HCT116 (cell line): Measurements from ENCODE around the gene SNX8. TPM values are rescaled to one million over a fixed set of nuclear protein-coding genes. Genes with fewer than 3 reads are reported as not detected.

Source experiments
- ATAC-seq: fragments of 200-7000 bp; cut with Tn5 transposase; 2 replicates; pipeline ENCODE4 v1.9.1; 2020; ENCODE audit warnings: mild to moderate bottlenecking, moderate library complexity
- BruUV-seq: library from RNA; stranded (reverse); fragments of 400-500 nt; replicated peaks from 2 replicates; lab custom pipeline; 2021; lab: Mats Ljungman, UMichigan
- CTCF ChIA-PET: fragments of 300-600 bp; sonication (Branson Sonifier 250); formaldehyde crosslinking; loops from one replicate; lab custom pipeline; 2021; ENCODE audit warnings: antibody characterized with exemption; lab: Charles Lee
- POLR2A ChIA-PET: fragments of 300-600, 350-600 bp; sonication (Branson Sonifier 250); formaldehyde crosslinking; loops from one replicate; lab custom pipeline; 2021; ENCODE audit warnings: antibody characterized with exemption; lab: Charles Lee
- RAD21 ChIA-PET, 2 experiments: fragments of 300-600 bp; sonication (Branson Sonifier 250); formaldehyde crosslinking; loops; one replicate each; lab custom pipeline; 2023; ENCODE audit warnings: low total read pairs in 2 of 2; ENCODE audit not compliant: uncharacterized antibody in 2 of 2, unreplicated experiment in 2 of 2, low non-redundant PET in 1 of 2; lab: Charles Lee
- DNase-seq: peaks from one replicate; pipeline ENCODE4 v3.0.0-alpha.2; 2010; ENCODE audit warnings: low read depth, low spot score
- H2AFZ ChIP-seq: fragments of 200-600 bp; shearing (Covaris generic), sonication (generic); 2 replicates; pipeline ENCODE4 v1.6.1; 2017; ENCODE audit warnings: low read depth, mixed run types, mixed read lengths, antibody characterized with exemption, low read length; ENCODE audit not compliant: poor library complexity, severe bottlenecking
- H3K27ac ChIP-seq: 2 replicates; pipeline ENCODE4 v1.5.1; 2012; ENCODE audit warnings: low read depth, low read length
- H3K27me3 ChIP-seq: fragments of 200-600 bp; sonication (generic); 2 replicates; pipeline ENCODE4 v1.6.1; 2016; ENCODE audit warnings: mixed run types, low read length, mixed read lengths; ENCODE audit not compliant: insufficient read depth
- H3K36me3 ChIP-seq, 2 experiments: fragments of 200-500 bp in 1 of 2; fragments of 200-600 bp in 1 of 2; sonication (Bioruptor generic) in 1 of 2; sonication (generic) in 1 of 2; 2 replicates each; pipeline versions ENCODE4 v1.5.1 to v1.6.1; 2014 to 2016; ENCODE audit warnings: low read length in 2 of 2, inconsistent platforms in 1 of 2, mixed read lengths in 1 of 2, mixed run types in 1 of 2; ENCODE audit not compliant: insufficient read depth in 2 of 2, control insufficient read depth in 1 of 2
- H3K4me1 ChIP-seq, 2 experiments: fragments of 200-600 bp in 1 of 2; sonication (generic) in 1 of 2; 2 replicates each; pipeline versions ENCODE4 v1.5.1 to v1.6.1; 2012 to 2017; ENCODE audit warnings: low read length in 2 of 2, inconsistent platforms in 1 of 2, mild to moderate bottlenecking in 1 of 2, mixed read lengths in 1 of 2, mixed run types in 1 of 2, moderate library complexity in 1 of 2; ENCODE audit not compliant: insufficient read depth in 2 of 2, control insufficient read depth in 1 of 2
- H3K4me2 ChIP-seq: fragments of 200-600 bp; sonication (generic); 2 replicates; pipeline ENCODE4 v1.6.1; 2017; ENCODE audit warnings: mixed run types, low read length, mixed read lengths
- H3K4me3 ChIP-seq, 2 experiments: fragments of 200-600 bp in 1 of 2; sonication (generic) in 1 of 2; replicated peaks in 1 of 2; 2 replicates each; pipeline ENCODE4 v1.5.1; 2011 to 2016; ENCODE audit warnings: low read length in 2 of 2, control low read depth in 1 of 2, low read depth in 1 of 2, mild to moderate bottlenecking in 1 of 2, mixed read lengths in 1 of 2, mixed run types in 1 of 2
- H3K79me2 ChIP-seq: fragments of 200-600 bp; sonication (generic); 2 replicates; pipeline ENCODE4 v1.6.1; 2017; ENCODE audit warnings: mild to moderate bottlenecking, mixed run types, low read length, moderate library complexity, mixed read lengths; ENCODE audit not compliant: insufficient read depth
- H3K9ac ChIP-seq: fragments of 200-600 bp; sonication (generic); 2 replicates; pipeline ENCODE4 v1.6.1; 2016; ENCODE audit warnings: low read length, mixed read lengths
- H3K9me2 ChIP-seq: fragments of 200-600 bp; sonication (generic), shearing (Covaris generic); 2 replicates; pipeline ENCODE4 v1.6.1; 2017; ENCODE audit warnings: mixed run types, mild to moderate bottlenecking, moderate library complexity; ENCODE audit not compliant: insufficient read depth
- H3K9me3 ChIP-seq, 2 experiments: fragments of 200-500 bp in 1 of 2; fragments of 200-600 bp in 1 of 2; sonication (Bioruptor generic) in 1 of 2; sonication (generic) in 1 of 2; 2 replicates each; pipeline ENCODE4 v1.6.1; 2014 to 2017; ENCODE audit warnings: low read length in 2 of 2, mixed read lengths in 2 of 2, inconsistent platforms in 1 of 2, low read depth in 1 of 2, mild to moderate bottlenecking in 1 of 2, mixed run types in 1 of 2, moderate library complexity in 1 of 2; ENCODE audit not compliant: control insufficient read depth in 1 of 2, insufficient read depth in 1 of 2
- H4K20me1 ChIP-seq: fragments of 200-600 bp; sonication (generic), shearing (Covaris generic); 2 replicates; pipeline ENCODE4 v1.6.1; 2017; ENCODE audit warnings: mixed run types, mild to moderate bottlenecking, moderate library complexity; ENCODE audit not compliant: insufficient read depth
- CBX3 ChIP-seq: IDR thresholded peaks from 2 replicates; pipeline ENCODE4 v1.6.1; 2012; ENCODE audit warnings: low read depth
- CEBPB ChIP-seq: IDR thresholded peaks from 2 replicates; pipeline ENCODE4 v1.6.1; 2012; ENCODE audit warnings: low read depth
- ELF1 ChIP-seq: IDR thresholded peaks from 2 replicates; pipeline ENCODE4 v1.6.1; 2012; ENCODE audit warnings: low read depth, borderline replicate concordance
- EZH2 ChIP-seq: fragments of 200-600 bp; sonication (generic); IDR thresholded peaks from 2 replicates; pipeline ENCODE4 v1.6.1; 2017; ENCODE audit warnings: antibody characterized with exemption, mixed run types
- FOSL1 ChIP-seq: IDR thresholded peaks from 2 replicates; pipeline ENCODE4 v1.6.1; 2012; ENCODE audit warnings: low read depth
- JUND ChIP-seq: IDR thresholded peaks from 2 replicates; pipeline ENCODE4 v1.6.1; 2012
- POLR2AphosphoS5 ChIP-seq: IDR thresholded peaks from 2 replicates; pipeline ENCODE4 v1.6.1; 2011; ENCODE audit warnings: mild to moderate bottlenecking, low read depth, low read length, moderate library complexity
- RAD21 ChIP-seq: IDR thresholded peaks from 2 replicates; pipeline ENCODE4 v1.6.1; 2012; ENCODE audit warnings: low read depth, mild to moderate bottlenecking
- SIN3A ChIP-seq: IDR thresholded peaks from 2 replicates; pipeline ENCODE4 v1.6.1; 2012; ENCODE audit warnings: low read depth
- SP1 ChIP-seq: IDR thresholded peaks from 2 replicates; pipeline ENCODE4 v1.6.1; 2012; ENCODE audit warnings: low read depth
- TCF7L2 ChIP-seq: IDR thresholded peaks from 2 replicates; pipeline ENCODE4 v1.7.0; 2011; ENCODE audit warnings: borderline replicate concordance, inconsistent platforms; ENCODE audit not compliant: insufficient read depth, insufficient read length; ENCODE audit errors: extremely low read depth
- YY1 ChIP-seq: IDR thresholded peaks from 2 replicates; pipeline ENCODE4 v1.6.1; 2011; ENCODE audit warnings: low read length, low read depth, moderate library complexity, mild to moderate bottlenecking; ENCODE audit not compliant: insufficient replicate concordance; ENCODE audit errors: extremely low read depth
- ZFX ChIP-seq: fragments of 450-650 bp; IDR thresholded peaks from 2 replicates; pipeline ENCODE4 v1.6.1; 2017
- ZNF274 ChIP-seq: fragments of 200-500 bp; sonication (Bioruptor generic); IDR thresholded peaks from 2 replicates; pipeline ENCODE4 v1.6.1; 2014; ENCODE audit warnings: mild to moderate bottlenecking, low read depth, low read length, inconsistent platforms
- intact Hi-C: fragments of 100-400 bp; cut with micrococcal nuclease; formaldehyde crosslinking; loops from 2 replicates; pipeline ENCODE4 v1.10.0; 2022
- total RNA-seq: library from RNA; stranded (reverse); gene quantifications from one replicate; pipeline ENCODE4 v1.2.1, GENCODE V29; 2021; ENCODE audit not compliant: unreplicated experiment
- TF ChIP-seq, protein P1 (sequence below), 3 experiments: fragments of 200-600 bp in 1 of 3; sonication (generic) in 1 of 3; IDR thresholded peaks in 2 of 3; conservative IDR thresholded peaks in 1 of 3; 2 replicates each; pipeline ENCODE4 v1.5.1; 2012 to 2017; ENCODE audit warnings: low read depth in 2 of 3, low read length in 2 of 3, antibody characterized with exemption in 1 of 3, borderline replicate concordance in 1 of 3, control low read depth in 1 of 3, mild to moderate bottlenecking in 1 of 3, mixed read lengths in 1 of 3, mixed run types in 1 of 3, moderate library complexity in 1 of 3; ENCODE audit not compliant: insufficient read depth in 1 of 3
- TF ChIP-seq, protein P2 (sequence below): IDR thresholded peaks from 2 replicates; pipeline ENCODE4 v1.6.1; 2011; ENCODE audit warnings: mild to moderate bottlenecking, low read length, moderate library complexity; ENCODE audit not compliant: insufficient replicate concordance; ENCODE audit errors: extremely low read depth

Gene SNX8
- total RNA-seq, 1 experiment from 2014 or later = 41.7 TPM

DNA sequence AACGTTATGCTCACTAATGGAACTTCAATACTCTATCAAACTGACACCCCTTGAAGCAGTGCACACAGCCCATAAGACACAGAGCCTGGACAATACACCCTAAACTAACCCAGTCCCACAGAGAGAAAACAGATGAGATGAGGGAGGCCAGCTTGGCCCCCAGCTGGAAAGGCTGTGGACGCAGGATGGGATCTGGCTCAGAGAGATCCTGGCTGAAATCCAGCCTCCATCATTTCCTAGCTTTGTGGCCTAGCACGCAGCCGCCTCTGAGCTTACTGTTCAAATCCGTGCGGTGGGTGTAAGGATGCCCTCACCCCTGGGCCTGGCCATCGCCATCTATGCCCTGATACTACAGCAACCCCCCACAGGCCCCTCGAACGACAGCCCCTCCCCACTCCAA is 32.7 kb downstream of the SNX8 start:
- H3K9me3 ChIP-seq = no peaks in the 10 kb centered on the region
- no peak overlapping the region for H3K4me2 ChIP-seq
- DNase-seq (no peak), ATAC-seq (no peak)
- ChIA-PET CTCF (no interaction called here), RAD21 (no interaction called here), POLR2A (no interaction called here)
- no peaks in the 10 kb centered on the region for H4K20me1 ChIP-seq
- H3K27me3 ChIP-seq = no peaks in the 10 kb centered on the region
- H3K36me3 ChIP-seq = no peaks in the 10 kb centered on the region
- H3K9me2 ChIP-seq = no peaks in the 10 kb centered on the region
- no TSS peak for BruUV-seq
- H3K4me3 ChIP-seq = no peak overlapping the region
- intact Hi-C loops = no loop called here
- no peak overlapping the region for H3K27ac ChIP-seq
- H3K9ac ChIP-seq = no peak overlapping the region
- H2AFZ ChIP-seq = no peak overlapping the region
- no peaks in the 10 kb centered on the region for H3K4me1 ChIP-seq
- TF ChIP-seq CEBPB = no peak
- TF ChIP-seq JUND = no peak
- no peak for TF ChIP-seq TCF7L2
- no peak for TF ChIP-seq ELF1
- TF ChIP-seq EZH2 = no peak
- TF ChIP-seq, protein P1, sequence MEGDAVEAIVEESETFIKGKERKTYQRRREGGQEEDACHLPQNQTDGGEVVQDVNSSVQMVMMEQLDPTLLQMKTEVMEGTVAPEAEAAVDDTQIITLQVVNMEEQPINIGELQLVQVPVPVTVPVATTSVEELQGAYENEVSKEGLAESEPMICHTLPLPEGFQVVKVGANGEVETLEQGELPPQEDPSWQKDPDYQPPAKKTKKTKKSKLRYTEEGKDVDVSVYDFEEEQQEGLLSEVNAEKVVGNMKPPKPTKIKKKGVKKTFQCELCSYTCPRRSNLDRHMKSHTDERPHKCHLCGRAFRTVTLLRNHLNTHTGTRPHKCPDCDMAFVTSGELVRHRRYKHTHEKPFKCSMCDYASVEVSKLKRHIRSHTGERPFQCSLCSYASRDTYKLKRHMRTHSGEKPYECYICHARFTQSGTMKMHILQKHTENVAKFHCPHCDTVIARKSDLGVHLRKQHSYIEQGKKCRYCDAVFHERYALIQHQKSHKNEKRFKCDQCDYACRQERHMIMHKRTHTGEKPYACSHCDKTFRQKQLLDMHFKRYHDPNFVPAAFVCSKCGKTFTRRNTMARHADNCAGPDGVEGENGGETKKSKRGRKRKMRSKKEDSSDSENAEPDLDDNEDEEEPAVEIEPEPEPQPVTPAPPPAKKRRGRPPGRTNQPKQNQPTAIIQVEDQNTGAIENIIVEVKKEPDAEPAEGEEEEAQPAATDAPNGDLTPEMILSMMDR (IDR thresholded peaks at IDR 0.05 in 2 of 3, conservative IDR thresholded peaks at IDR 0.05 in 1 of 3; ENCODE audit: borderline replicate concordance in 1 of 3, insufficient read depth in 1 of 3, low read depth in 2 of 3, low read length in 2 of 3) = no peak
- TF ChIP-seq YY1 = no peak
- H3K79me2 ChIP-seq = peaks cover 10% of the 10 kb centered on the region

DNA sequence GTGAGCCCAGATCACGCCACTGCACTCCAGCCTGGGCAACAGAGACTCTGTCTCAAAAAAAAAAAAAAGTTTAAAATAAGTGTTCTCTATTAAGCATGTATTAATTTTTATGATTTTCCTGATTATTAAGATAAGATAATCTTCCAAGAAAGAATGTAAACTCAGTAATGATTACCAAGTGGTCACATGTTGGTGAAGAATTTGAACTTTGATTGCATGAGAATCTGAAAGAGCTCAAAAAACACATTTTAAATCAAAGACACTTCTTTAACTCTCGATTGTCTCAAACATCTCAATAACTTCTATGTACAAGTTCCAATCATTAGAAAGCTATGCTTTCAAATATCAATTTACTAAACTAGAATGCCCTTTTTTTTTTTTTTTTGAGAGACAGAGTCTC is 33.8 kb downstream of the SNX8 start:
- H3K9me3 ChIP-seq = no peaks in the 10 kb centered on the region
- no peaks in the 10 kb centered on the region for H4K20me1 ChIP-seq
- no TSS peak for BruUV-seq
- RAD21 ChIA-PET = no interaction called here
- H2AFZ ChIP-seq = no peak overlapping the region
- H3K4me1 ChIP-seq = no peaks in the 10 kb centered on the region
- ATAC-seq (no peak), DNase-seq (no peak)
- POLR2A ChIA-PET = no interaction called here
- no peak overlapping the region for H3K27ac ChIP-seq
- intact Hi-C loops = no loop called here
- H3K79me2 ChIP-seq = peaks cover 10% of the 10 kb centered on the region
- no peak overlapping the region for H3K4me2 ChIP-seq
- no peak overlapping the region for H3K9ac ChIP-seq
- H3K4me3 ChIP-seq = no peak overlapping the region
- no peaks in the 10 kb centered on the region for H3K27me3 ChIP-seq
- H3K9me2 ChIP-seq = no peaks in the 10 kb centered on the region
- H3K36me3 ChIP-seq = no peaks in the 10 kb centered on the region
- CTCF ChIA-PET = no interaction called here
- TF ChIP-seq ZFX (no peak), FOSL1 (no peak), JUND (no peak), SIN3A (no peak), POLR2AphosphoS5 (no peak), SP1 (no peak), TCF7L2 (no peak), ZNF274 (no peak), CBX3 (no peak), RAD21 (no peak)
- TF ChIP-seq, protein P2, sequence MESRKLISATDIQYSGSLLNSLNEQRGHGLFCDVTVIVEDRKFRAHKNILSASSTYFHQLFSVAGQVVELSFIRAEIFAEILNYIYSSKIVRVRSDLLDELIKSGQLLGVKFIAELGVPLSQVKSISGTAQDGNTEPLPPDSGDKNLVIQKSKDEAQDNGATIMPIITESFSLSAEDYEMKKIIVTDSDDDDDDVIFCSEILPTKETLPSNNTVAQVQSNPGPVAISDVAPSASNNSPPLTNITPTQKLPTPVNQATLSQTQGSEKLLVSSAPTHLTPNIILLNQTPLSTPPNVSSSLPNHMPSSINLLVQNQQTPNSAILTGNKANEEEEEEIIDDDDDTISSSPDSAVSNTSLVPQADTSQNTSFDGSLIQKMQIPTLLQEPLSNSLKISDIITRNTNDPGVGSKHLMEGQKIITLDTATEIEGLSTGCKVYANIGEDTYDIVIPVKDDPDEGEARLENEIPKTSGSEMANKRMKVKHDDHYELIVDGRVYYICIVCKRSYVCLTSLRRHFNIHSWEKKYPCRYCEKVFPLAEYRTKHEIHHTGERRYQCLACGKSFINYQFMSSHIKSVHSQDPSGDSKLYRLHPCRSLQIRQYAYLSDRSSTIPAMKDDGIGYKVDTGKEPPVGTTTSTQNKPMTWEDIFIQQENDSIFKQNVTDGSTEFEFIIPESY = no peak
